GM19023 (cell line): ENCODE measurements around the gene NR1H4.
"Not testable (repeated sequence)": the region's sequence is repeated elsewhere in the genome, so short reads cannot be mapped to it uniquely, and the experiment has no call there.

Experiments used
- ATAC-seq: cut with Tn5 transposase; IDR thresholded peaks from one replicate; pipeline ENCODE4 v1.9.1; 2021; ENCODE audit warnings: mild to moderate bottlenecking, moderate library complexity; ENCODE audit not compliant: unreplicated experiment

NR1H4 gene

DNA sequence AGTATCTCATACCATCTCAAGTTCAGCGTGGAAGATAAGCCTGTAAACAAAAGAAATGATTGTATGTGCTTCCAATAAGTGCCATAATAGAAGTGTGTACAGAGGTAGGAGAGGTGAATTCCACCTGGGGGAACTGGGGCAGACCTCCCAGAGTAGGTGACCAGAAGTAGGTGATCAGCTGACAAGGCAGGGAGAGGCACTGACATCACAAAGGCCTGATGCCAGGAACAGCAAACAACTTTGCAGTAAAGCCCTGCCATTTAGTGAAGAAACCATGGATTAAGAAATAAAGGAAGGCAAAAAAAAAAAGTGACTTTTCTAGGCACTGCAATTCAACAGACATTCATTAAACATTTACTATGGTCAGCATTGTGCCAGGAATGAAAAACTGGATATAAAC lies 31.1 kb downstream of the NR1H4 start:
- no peak for ATAC-seq

DNA sequence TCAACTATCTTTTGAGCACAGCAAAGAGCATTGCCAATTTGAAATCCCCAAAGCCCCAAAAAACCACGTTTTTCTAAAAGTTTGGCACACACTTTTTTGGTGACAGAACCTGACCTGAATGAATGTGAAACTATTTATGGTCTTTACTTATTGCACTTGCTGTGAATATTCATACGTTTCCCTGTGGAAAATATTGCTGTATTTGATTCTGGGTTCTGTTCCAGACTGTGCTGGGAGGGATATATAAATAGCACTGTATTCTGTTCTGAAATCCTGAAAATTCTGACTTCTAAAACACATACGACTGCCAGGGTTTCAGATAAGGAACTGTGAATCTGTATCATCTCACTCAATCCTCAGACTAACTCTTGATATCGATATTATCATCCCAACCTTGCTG lies 35.1 kb downstream of the NR1H4 start:
- ATAC-seq = no peak

DNA sequence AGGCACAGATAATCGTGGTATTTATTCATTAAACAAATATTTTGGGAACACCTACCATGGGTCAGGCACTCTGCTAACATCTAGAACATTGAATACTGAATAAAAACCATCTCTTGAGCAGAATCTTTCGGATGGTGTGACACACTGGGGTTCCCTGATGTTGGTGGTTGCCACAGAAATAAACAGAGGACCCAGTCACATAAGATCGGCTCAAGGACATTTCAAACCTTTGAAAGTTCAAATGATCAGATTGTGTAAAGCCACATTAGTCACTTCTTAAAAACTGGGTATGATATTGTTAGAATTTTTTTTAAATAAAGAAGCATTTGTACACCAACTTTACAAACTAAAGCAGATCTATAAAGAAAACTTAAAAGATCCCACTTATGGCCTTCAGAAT lies 39.0 kb downstream of the NR1H4 start:
- ATAC-seq = no peak

DNA sequence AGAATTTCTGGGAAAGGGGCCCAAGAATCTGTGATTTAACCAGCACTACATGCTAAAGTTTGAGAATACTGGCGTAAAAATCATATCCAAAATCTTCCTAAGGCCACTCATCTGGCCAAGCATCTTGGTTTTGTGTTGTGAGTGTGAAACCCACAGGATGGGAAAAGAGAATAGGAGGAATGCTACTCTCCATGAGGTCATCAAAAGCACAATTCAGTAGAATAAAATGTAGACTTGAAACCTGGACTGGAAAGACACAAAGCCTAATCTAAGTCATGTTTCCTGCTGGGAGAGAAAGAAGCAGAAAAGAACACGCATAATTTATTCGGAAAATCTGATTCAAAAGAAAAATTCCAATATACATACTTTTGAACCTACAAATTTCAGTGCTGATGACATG lies 42.3 kb downstream of the NR1H4 start:
- no peak for ATAC-seq

DNA sequence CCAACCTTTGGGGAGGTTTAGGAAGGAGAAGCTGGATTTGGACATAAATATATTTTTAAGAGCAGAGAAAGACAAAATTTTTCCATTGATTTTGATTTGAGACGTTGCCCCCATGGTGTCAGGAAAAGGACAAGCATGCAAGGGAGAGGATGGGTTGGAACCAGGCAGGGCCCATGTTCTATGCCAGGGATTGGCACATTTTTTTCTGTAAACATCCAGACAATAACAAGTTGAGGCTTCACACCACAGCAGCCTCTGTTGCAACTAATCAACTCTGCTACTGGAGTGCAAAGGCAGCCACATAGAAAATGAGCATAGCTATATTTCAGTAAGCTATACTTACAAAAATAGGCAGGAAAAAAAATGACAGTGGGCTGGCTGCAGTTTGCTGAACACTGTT lies 44.7 kb downstream of the NR1H4 start:
- no peak for ATAC-seq

DNA sequence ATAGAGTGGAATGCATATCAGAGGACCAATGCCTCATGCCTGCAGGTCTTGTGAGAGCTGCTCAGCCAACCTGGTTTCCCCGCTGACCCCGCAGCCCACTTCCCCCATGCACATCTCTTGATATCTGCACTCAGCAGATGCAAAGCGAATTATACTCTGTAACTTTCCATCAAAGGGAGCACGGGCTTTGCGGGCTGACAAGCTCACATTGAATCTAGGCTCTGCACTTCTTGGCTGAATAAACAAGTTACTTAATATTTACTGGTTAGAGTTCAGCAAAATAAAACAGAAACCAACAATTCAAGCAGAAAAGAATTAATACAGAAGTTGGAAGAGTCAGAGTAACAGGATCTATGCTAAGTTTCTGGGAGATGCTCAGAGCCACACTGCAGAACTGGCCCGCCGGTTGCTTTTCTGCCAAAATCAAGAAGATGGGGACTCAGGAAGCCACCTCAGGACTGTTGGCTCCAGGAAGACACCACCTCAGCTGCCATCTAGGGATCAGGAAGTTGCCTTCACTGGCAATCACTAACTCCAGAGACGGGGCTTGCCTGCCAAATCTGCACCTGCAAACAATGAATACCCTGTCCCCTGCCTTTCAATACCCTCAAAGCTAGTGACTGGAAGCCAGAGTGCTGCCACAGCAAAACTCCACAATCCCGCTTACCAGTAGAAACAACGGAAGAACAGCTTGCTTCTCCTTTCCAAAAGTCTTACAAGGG lies 46.5 kb downstream of the NR1H4 start:
- no peak for ATAC-seq

DNA sequence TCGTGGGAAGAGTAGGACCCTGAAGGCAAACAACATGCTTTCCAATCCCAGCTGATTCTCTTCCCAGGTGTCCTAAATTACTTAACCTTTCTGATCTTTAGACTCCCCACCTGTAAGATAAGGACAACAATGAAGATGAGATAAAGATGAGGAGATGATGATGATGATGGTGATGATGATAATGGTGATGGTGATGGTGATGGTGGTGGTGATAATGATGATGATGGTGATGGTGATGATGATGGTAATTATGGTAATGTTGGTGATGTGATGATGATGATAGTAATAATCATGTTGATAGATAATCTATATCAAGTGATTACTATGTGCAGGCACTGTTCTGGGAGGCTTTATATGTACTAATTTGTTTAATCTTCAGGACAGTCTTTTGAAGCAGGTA lies 48.3 kb downstream of the NR1H4 start:
- no peak for ATAC-seq

DNA sequence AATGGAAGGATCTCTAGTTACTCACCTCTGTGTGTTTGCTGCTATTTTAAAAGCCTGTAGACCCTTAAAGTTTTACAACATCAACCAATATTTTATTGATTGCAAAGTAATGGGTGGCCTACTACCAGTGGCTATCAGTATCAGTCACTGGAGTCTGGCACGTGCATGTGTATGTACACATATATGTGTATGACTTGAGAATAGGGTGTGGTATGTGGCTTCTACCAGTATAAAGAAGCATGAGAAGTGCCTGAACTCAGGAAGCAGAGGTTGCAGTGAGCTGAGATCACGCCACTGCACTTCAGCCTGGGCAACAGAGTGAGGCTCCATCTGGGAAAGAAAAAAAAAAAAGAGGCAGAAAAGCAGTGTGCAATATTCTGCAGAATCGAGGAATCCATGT lies 54.4 kb downstream of the NR1H4 start:
- no peak for ATAC-seq

DNA sequence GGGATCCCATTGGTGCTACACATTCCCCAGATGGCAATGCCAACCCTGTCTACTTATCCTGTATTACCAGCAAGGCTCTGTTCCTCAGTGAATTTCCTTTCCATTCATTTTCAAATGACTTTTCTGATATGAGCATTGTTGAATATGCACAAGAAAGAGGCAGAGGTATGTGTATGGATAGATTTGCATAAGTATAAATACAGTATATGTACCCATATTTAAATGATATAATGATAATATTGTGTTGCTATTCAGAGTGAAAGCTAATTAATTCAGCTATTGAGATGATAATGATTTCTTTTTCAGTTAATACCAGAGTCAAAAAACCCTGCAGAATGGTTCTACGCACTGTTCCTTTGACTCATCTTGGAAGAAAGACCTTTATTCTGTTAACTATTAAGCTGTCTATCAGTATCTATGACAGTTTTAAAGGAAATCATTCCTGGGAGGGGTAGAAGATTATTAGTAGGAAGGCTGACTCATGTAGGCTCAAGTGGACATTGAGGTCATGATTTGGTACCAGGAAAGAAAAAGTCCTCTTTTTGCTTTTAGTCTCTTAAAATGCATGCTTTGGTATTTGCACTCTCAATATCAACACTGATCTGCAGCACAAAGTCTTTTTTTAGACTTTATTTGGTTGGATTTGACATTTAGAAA lies 54.9 kb downstream of the NR1H4 start:
- no peak for ATAC-seq

DNA sequence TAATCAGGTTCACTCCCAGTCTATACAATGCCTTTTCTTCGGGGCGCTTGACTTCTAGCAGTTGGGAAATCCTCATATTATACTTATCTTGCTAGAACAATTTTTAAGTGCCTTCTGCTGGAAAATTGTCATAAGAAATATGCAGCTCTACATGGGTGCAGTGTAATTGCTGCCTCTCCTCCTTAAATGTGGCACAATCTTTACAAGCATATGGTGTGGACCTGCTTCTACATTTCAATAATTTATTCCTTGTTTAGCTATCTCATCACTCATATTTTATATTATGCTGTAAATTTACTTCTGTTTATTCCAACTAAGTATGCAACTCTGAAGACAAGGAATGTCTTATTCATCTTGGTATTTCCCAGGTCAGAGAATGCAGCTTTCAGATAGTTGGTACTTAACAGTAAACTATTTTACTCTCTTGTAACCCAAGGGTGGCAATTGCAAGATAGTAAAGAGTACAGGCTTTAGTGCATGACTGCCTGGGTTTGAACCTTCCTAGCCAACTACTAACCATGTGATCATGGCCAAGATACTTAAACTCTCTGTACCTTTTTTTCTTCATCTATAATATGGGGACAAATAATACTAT lies 56.2 kb downstream of the NR1H4 start:
- no peak for ATAC-seq

DNA sequence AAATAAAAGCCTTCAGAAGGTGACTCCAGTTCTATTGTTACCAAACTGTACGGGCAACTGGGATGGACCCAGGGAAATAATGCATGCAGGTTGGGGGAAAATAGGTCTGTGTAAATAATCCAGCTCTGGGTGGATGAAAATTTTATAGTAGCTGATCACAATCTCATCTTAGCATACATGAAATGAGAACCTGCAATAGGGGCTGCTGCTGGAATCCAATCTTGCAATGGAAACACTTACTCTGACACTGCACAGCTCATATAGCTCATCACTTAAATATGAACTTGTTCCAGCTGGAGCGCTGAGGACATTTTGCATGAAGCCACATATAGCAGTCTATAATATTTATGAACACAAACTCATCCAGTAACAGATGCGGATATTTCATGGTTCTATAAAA lies 59.7 kb downstream of the NR1H4 start:
- no peak for ATAC-seq

DNA sequence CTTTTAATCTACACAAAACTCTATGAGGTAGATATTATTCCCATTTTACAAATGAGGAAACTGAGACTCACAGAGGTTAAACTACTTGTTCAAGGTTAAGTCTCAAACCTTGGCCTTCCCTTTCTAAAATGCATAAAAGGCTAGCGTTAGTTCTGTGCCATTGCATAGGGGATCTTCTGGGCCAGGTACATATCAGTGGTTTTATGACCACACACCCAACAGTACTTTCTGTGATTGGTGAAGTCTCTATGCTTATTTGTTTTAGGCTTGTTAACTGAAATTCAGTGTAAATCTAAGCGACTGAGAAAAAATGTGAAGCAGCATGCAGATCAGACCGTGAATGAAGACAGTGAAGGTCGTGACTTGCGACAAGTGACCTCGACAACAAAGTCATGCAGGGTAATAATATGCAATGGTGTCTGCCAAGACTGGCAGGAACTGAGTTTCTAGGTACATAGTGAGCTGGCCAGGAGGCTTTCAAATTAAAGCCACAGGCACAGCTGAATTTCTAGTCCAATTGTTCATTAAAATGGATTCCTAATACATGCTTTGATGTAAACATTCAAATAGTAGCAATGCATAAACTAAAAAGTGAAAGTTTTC lies 61.1 kb downstream of the NR1H4 start:
- ATAC-seq = no peak

DNA sequence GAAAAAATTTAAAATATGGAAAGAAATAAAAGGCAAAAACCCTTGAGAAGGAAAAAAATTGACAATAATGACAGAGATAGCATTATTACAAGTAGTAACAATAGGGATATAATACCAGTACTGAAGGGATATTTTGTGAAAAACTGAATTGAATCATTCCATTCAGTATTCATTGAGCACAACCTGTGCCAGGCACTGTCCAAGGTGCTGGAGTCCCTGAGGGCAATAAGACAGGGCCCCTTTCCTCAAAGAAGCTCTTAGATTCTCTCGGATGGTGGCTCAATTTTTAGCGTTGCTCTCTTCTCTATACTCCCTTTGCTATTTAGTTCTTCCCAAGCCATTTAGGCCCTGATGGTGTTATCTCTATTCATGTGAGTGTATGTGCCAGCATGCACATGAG lies 65.5 kb downstream of the NR1H4 start:
- no peak for ATAC-seq

DNA sequence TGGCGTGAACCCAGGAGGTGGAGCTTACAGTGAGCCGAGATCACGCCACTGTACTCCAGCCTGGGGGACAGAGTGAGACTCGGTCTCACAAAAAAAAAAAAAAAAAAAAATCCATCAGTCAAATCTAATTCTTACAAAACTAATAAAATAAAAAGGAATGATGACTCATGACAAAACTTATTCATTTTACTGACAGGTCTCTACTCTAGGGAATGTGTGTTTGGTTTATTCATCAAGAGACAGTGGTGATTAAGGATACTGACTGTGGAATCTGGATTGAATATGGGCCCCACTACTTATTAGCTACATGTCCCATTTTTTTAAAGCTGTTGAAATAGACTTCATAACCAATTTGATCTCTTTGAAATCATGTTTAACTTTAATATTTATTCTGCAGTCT lies 70.5 kb downstream of the NR1H4 start:
- ATAC-seq = no peak

DNA sequence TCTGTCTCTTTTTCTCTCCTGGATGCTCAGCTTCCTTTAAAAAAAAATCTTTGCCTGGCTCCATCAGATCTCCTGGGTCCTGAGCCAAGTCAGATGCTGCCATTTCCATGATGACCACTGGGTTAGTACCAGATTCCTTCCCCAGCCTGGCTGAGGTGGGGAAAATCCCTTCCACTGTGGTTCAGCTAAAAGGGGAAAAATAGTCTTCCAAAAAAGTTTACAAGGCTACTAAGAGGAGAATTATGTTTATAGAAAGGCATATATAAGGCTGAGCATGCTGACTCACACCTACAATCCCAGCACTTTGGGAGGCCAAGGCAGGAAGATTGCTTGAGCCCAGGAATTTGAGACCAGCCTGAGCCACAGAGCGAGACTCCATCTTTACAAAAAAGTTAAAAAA lies 71.4 kb downstream of the NR1H4 start:
- ATAC-seq = no peak

DNA sequence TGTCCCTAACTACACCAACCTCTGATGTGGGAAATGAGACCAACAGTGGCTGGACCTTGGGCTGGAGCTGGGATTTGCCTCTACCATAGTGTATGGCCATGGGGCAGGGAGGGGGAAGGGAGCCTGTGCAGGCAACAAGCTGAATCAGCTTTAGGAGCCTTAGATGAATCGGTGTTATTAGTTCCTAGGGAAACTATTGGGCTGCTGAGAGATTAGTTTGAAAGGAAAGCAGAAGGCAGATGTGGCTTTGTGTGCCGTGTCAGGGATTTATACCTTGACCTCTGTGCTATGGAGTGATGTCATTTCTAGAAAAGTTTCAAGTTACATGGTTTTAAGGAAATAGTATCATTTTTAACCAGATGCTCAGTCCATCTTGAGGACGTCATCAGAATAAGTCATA lies 80.3 kb downstream of the NR1H4 start:
- ATAC-seq = no peak

DNA sequence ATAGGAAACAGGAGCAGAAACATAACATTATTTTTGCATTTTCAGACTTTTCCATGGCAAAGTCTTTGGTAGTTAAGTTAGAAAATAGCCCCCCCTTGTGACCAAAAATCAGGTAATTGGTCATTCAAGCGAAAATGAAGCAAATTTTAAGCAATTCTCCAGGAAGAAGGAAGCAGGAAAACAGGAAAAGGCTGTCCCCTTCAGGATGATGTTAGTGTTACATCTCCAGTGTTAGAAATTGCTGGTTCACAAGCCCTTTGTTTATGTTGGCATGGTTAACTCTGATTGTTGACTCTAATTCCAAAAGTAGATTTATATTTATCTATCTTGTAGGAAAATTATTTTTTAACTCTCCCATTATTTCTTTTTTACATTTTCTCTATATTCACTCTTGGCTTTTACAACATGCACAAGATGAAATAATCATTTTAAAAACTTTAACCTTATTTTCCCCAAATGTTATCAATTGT lies 81.0 kb downstream of the NR1H4 start:
- no peak for ATAC-seq

DNA sequence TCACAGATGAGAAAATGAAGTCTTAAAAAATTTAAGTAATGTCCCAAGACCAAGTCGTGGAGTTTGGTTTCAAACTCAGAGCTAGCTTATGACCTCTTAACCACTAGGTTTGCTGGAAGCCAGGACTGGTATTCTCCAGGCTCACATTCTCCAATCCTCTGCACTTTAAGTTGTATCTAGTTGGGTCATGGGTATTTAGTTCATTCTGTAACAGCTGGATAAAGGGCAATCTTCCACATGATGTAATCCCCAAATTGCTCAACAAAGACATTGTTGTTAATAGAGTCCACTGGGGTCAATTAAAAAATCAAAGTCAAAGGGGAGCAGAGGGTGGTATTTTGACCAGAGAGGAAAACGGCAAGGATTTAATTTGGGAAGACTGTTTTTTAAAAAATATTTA lies 82.1 kb downstream of the NR1H4 start:
- ATAC-seq = no peak

DNA sequence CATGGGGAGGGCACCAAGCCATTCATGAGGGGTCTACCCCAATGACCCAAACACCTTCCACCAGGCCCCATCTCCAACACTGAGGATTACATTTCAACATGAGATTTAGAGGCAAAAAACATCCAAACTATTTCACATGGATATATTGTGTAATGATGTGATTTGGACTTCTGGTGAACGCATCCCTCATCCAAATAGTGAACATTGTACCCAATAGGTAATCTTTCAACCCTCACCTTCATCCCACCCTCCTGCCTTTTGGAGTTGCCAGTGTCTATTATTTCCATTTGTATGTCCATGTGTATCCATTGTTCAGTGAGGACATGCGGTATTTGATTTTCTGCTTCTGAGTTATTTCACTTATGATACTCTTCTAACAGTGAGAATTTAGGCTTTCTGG lies 83.7 kb downstream of the NR1H4 start:
- no peak for ATAC-seq

DNA sequence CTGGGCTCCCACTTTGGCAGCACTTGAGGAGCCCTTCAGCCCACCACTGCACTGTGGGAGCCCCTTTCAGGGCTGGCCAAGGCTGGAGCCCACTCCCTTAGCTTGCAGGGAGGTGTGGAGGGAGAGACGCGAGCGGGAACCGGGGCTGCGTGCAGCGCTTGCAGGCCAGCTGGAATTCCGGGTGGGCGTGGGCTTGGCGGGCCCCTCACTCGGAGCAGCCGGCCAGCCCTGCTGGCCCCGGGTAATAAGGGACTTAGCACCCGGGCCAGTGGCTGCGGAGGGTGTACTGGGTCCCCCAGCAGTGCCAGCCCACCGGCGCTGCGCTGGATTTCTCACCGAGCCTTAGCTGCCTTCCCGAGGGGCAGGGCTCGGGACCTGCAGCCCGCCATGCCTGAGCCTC lies 85.6 kb downstream of the NR1H4 start:
- ATAC-seq = not testable (repeated sequence)

DNA sequence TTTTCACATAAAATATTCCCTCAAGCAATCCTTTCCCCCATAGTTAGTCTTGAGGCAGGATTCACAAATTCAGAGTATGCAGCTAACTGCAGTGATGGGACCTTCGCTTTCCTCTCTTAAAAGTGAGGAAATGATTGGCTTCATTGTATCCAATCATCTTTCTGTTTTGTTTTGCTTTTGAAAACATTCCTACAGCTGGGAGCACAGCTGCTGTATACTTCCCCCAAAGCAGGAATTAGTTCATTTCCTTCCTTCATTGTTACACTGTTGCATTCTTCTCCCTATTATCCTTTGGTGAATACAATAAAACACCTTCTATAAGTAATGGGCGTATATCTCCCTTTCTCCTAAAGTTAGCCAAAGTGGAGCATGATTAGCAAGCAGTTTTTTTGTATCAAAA lies 90.4 kb downstream of the NR1H4 start:
- ATAC-seq = no peak

DNA sequence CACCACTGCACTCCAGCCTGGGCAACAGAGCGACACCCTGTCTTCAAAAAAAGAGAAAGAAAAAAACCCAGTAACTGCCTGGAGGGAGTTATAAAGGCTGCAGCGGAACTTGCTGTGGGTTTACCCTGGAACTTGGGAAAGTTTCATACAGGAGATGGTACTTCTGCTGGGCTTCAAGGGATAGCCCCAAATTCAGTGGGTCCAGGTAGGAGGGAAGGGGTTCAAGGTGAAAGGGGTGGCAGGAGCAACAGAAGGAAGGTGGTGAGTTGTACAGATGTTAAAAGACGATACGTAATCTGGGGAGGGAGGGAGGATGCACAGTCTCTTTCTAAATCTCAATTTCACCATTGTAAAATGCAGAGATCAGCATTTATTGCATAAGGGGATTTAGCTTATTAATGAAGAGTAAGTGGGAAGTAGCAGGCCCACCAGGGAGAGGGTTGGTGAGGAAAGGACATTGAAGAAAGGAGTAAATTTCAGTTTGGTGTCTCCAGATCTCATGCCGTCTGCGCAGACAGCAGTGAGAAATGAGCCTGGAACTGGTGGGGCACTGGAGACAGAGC lies 91.3 kb downstream of the NR1H4 start:
- no peak for ATAC-seq
